GM12874 (cell line): Measurements from ENCODE around the gene ABI1.

ENCODE experiments used
- TF ChIP-seq, protein P1 (sequence below): IDR thresholded peaks from 2 replicates; pipeline ENCODE4 v1.5.1; 2011; ENCODE audit warnings: low read depth, mild to moderate bottlenecking, control low read depth, low read length, moderate library complexity; ENCODE audit not compliant: insufficient read depth

Gene ABI1

DNA sequence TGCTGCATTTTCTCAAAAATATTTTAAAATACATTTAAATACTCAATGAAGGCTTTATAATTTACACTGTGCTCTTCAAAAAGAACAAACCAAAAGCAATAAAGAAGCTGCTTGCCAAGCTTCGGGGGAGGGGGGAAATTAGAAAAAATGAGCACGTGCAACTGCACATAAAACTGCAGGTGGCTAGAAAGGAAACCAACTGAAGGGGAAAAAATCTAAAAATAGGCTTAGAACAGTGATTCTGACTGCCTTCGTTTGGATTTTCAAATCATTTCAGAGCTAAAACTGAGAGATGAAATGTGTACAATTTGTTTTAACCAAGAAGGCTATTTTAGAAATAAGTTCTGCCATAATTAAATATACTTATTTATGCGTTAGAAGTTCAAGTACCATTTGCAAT is 61.4 kb downstream of the ABI1 start:
- TF ChIP-seq, protein P1, sequence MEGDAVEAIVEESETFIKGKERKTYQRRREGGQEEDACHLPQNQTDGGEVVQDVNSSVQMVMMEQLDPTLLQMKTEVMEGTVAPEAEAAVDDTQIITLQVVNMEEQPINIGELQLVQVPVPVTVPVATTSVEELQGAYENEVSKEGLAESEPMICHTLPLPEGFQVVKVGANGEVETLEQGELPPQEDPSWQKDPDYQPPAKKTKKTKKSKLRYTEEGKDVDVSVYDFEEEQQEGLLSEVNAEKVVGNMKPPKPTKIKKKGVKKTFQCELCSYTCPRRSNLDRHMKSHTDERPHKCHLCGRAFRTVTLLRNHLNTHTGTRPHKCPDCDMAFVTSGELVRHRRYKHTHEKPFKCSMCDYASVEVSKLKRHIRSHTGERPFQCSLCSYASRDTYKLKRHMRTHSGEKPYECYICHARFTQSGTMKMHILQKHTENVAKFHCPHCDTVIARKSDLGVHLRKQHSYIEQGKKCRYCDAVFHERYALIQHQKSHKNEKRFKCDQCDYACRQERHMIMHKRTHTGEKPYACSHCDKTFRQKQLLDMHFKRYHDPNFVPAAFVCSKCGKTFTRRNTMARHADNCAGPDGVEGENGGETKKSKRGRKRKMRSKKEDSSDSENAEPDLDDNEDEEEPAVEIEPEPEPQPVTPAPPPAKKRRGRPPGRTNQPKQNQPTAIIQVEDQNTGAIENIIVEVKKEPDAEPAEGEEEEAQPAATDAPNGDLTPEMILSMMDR, result no peak

DNA sequence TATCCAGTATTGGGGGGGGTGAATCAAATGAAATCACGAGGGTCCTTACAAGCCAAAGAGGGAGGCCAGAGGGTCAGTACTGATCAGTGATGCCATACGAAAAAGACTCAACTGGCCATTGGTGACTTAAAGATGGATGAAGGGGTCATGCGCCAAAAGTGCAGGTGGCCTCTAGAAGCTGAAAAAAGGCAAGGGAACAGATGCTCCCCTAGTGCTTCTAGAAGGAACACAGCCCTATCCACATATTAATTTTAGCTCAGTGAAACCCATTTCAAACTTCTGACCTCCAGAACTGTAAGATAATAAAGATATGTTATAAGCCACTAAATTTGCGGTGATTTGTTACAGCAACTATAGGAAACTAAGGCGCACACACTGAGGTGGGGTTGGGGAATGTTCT is 62.5 kb downstream of the ABI1 start:
- TF ChIP-seq, protein P1, result no peak

DNA sequence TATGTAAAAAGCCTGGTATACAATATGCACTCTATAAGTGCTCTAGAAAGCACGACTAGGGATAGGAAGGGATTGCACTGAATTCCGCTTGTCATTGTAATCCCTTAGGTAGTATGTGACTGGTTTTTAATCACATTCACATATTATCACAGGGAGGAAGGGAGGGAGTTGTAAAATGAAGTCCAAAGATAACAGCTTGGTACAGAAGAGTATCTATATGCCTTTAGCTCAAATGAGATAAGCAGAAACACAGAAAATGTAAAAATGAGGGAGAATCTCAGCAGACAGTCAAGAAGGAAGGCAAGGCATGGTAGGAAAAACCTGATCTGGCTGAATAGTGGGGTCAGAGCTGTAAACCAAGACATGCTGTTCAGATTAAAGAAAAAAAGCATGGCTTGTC is 63.4 kb downstream of the ABI1 start:
- TF ChIP-seq, protein P1, result no peak

DNA sequence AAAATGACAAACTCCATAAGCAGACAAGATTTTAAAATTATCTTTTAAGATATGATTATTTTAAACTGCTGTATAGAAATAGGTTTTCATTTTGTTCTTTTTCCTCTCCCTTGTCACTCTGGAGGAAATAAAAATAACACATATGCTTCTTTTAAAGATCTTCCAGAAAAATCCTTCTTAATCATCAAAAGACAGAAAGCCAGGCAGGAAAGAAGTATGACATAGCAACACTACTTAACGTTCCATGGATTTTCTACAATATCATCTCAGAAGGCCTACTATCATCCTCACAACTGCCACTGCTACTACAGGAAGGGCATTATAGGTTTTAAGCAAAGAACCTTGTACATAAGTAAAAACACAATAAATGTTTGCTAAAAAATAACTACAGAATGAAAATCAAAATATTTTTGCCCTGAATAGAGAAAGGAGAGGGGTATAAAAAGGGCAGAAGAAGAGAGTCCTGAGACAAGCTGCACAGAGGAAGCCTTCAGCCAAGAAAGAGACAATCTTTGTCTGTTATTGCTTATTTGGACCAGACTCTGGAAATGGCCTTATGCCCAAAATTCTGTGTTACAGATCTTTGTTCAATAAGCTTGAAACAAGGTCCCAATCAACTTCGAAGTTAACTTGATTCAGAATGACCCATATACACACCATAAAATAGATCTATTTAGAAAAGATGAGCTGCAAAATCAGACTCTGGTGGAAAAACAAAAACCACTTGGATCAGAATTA is 67.8 kb downstream of the ABI1 start:
- TF ChIP-seq, protein P1, result no peak

DNA sequence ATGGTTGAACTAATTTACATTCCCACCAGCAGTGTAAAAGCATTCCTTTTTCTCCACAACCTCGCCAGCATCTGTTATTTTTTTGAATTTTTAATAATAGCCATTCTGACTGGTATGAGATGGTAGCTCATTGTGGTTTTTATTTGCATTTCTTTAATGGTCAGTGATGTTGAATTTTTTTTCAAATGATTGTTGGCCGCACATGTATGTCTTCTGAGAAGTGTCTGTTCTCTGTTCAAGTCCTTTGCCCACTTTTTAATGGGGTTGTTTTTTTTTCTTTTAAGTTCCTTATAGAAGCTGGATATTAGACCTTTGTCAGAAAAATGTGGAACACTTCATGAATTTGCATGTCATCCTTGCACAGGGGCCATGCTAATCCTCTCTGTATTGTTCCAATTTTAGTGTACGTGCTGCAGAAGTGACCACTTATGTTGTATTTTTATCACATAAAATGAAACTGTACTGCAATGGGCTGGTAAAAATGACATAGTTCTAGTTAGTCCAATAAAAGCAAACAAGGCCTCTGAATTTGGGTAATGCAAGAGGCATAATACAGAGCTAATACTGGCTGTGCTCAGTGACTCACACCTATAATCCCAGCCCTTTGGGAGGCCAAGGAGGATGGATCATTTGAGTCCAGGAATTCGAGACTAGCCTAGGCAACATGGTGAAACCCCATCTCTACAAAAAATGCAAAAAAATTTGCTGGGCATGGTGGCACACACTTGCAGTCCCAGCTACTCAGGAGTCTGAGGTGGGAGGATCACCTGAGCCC is 70.3 kb downstream of the ABI1 start:
- TF ChIP-seq, protein P1, result no peak

DNA sequence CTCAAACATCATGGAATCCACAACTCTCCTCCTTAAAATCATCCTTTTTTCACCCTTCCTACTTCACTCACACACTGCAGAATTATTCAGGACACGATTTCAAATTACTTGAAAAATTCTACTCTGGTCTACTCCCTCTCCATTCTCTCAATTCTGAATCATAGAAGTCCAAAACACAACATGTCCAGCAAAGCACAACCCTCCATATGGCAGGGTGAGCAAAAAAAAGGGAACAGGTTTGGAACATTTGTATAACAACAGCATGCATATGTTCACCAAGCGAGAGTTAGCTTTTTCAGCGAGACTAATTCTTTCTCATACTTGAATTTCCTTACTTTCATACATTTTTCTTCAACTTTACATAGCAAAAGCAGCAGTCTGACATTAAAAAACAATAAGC is 73.4 kb downstream of the ABI1 start:
- TF ChIP-seq, protein P1, result no peak

DNA sequence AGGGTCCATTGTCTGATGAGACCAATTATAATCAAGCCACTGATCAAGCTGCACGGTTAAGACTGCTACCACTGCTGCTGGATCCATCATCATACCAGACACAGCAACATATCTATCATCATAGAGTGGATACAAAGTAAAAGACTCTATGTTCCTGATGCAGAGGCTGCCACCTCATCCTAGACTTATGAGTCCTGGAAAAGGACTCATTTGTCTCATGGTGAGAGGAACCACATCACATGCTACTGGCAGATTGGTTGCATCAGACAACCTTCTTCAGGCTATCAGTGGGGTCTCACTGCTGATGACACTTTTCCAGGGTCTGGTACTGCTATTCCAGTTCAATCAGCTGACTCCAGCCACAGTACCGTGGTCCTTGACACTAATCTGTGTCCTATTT is 79.0 kb downstream of the ABI1 start:
- TF ChIP-seq, protein P1, result no peak
